Endothelial cell of umbilical vein (primary cell): ENCODE data around the gene RYR2. TPM values are rescaled to one million over a fixed set of nuclear protein-coding genes. Genes with fewer than 3 reads are reported as not detected.

ENCODE experiments used
- BruUV-seq: library from RNA; stranded (reverse); fragments of 400-500 nt; replicated peaks from 2 replicates; lab custom pipeline; 2021; lab: Mats Ljungman, UMichigan
- CTCF ChIA-PET: fragments of 300-600, 350-600 bp; sonication (Branson Sonifier 250); formaldehyde crosslinking; loops from one replicate; lab custom pipeline; 2021; ENCODE audit warnings: antibody characterized with exemption, inconsistent platforms; lab: Charles Lee
- POLR2A ChIA-PET: fragments of 300-600, 350-600 bp; sonication (Branson Sonifier 250); formaldehyde crosslinking; loops from one replicate; lab custom pipeline; 2021; ENCODE audit warnings: antibody characterized with exemption, inconsistent platforms; lab: Charles Lee
- DNase-seq: peaks from one replicate; pipeline ENCODE4 v3.0.0-alpha.2; 2011; ENCODE audit warnings: low read depth, low spot score
- FAIRE-seq: peaks from 2 replicates; lab custom pipeline; 2011; peaks lifted over from hg19 to GRCh38; lab: Jason Lieb, UNC
- H2AFZ ChIP-seq: 2 replicates; pipeline ENCODE4 v1.6.0; 2012; ENCODE audit warnings: low read depth, low read length, control low read depth, inconsistent platforms
- H3K27ac ChIP-seq: 2 replicates; pipeline ENCODE4 v1.5.1; 2011; ENCODE audit warnings: low read depth, mild to moderate bottlenecking, control low read depth, low read length, moderate library complexity; ENCODE audit not compliant: insufficient read depth
- H3K27me3 ChIP-seq, 2 experiments: 2 replicates each; pipeline versions ENCODE4 v1.6.0 to v1.6.1; 2011; ENCODE audit warnings: low read length in 2 of 2, mixed read lengths in 1 of 2; ENCODE audit not compliant: control insufficient read depth in 2 of 2, insufficient read depth in 2 of 2
- H3K36me3 ChIP-seq, 2 experiments: 2 replicates in 1 of 2; 3 replicates in 1 of 2; pipeline ENCODE4 v1.5.1; 2011; ENCODE audit warnings: low read length in 2 of 2, mild to moderate bottlenecking in 1 of 2, moderate library complexity in 1 of 2; ENCODE audit not compliant: control insufficient read depth in 2 of 2, insufficient read depth in 2 of 2; ENCODE audit errors: extremely low read depth in 1 of 2
- H3K4me1 ChIP-seq: 3 replicates; pipeline ENCODE4 v1.5.1; 2011; ENCODE audit warnings: mild to moderate bottlenecking, low read length; ENCODE audit not compliant: control insufficient read depth, insufficient read depth; ENCODE audit errors: extremely low read depth
- H3K4me2 ChIP-seq: 2 replicates; pipeline ENCODE4 v1.6.1; 2011; ENCODE audit warnings: low read length, control low read depth, mixed read lengths; ENCODE audit not compliant: insufficient read depth
- H3K4me3 ChIP-seq, 3 experiments: fragments of 200-600 bp in 1 of 3; sonication (generic), shearing (Covaris generic) in 1 of 3; replicated peaks in 1 of 3; 2 replicates each; pipeline ENCODE4 v1.5.1; 2011 to 2016; ENCODE audit warnings: control low read depth in 3 of 3, low read length in 3 of 3, mild to moderate bottlenecking in 2 of 3, inconsistent platforms in 1 of 3, low read depth in 1 of 3, moderate library complexity in 1 of 3; ENCODE audit not compliant: insufficient read depth in 1 of 3
- H3K79me2 ChIP-seq: 2 replicates; pipeline ENCODE4 v1.6.0; 2012; ENCODE audit warnings: low read length, inconsistent platforms; ENCODE audit not compliant: control insufficient read depth, insufficient read depth
- H3K9ac ChIP-seq: replicated peaks from 2 replicates; pipeline ENCODE3; 2011; ENCODE audit warnings: low read length, control low read depth; ENCODE audit not compliant: insufficient read depth; ENCODE audit errors: extremely low read depth
- H3K9me1 ChIP-seq: replicated peaks from 3 replicates; pipeline ENCODE4 v1.6.0; 2011; ENCODE audit warnings: mild to moderate bottlenecking, low read length; ENCODE audit not compliant: control insufficient read depth, insufficient read depth; ENCODE audit errors: extremely low read depth
- H3K9me3 ChIP-seq: replicated peaks from 2 replicates; pipeline ENCODE4 v1.5.1; 2012; ENCODE audit warnings: low read length, inconsistent platforms; ENCODE audit not compliant: control insufficient read depth, insufficient read depth
- H4K20me1 ChIP-seq: replicated peaks from 2 replicates; pipeline ENCODE3; 2011; ENCODE audit warnings: mild to moderate bottlenecking, low read length; ENCODE audit not compliant: control insufficient read depth, insufficient read depth; ENCODE audit errors: extremely low read depth
- CTCF ChIP-seq, 2 donors: IDR thresholded peaks; 1 replicate in 1 of 2; 2 replicates in 1 of 2; pipeline ENCODE4 v1.5.1; 2011; ENCODE audit warnings: low read length in 2 of 2, mild to moderate bottlenecking in 2 of 2, moderate library complexity in 2 of 2, control low read depth in 1 of 2, inconsistent platforms in 1 of 2, low read depth in 1 of 2; ENCODE audit not compliant: insufficient read depth in 1 of 2; ENCODE audit errors: extremely low read depth in 1 of 2
- EZH2 ChIP-seq: IDR thresholded peaks from 2 replicates; pipeline ENCODE4 v1.6.1; 2012; ENCODE audit warnings: borderline replicate concordance, low read depth, mild to moderate bottlenecking, moderate library complexity, low read length, inconsistent platforms; ENCODE audit not compliant: severe bottlenecking
- FOS ChIP-seq: IDR thresholded peaks from 2 replicates; pipeline ENCODE4 v1.6.1; 2011; ENCODE audit warnings: mild to moderate bottlenecking, low read length, moderate library complexity, borderline replicate concordance; ENCODE audit not compliant: insufficient read depth
- GATA2 ChIP-seq: IDR thresholded peaks from 2 replicates; pipeline ENCODE4 v1.7.0; 2011; ENCODE audit warnings: low read depth, mild to moderate bottlenecking, moderate library complexity, mixed read lengths, low read length; ENCODE audit not compliant: insufficient read length, insufficient read depth
- JUN ChIP-seq: IDR thresholded peaks from 2 replicates; pipeline ENCODE4 v1.6.1; 2011; ENCODE audit warnings: borderline replicate concordance, low read depth; ENCODE audit not compliant: insufficient read length, insufficient read depth
- MAX ChIP-seq: IDR thresholded peaks from 2 replicates; pipeline ENCODE4 v1.6.1; 2011; ENCODE audit not compliant: insufficient read depth, insufficient read length
- MYC ChIP-seq: IDR thresholded peaks from one replicate; pipeline ENCODE4 v1.6.1; 2011; ENCODE audit warnings: mild to moderate bottlenecking, low read depth, low read length
- POLR2A ChIP-seq: IDR thresholded peaks from 2 replicates; pipeline ENCODE4 v1.6.1; 2012; ENCODE audit warnings: low read depth, mild to moderate bottlenecking, control low read depth, low read length
- POLR2AphosphoS5 ChIP-seq: IDR thresholded peaks from 2 replicates; pipeline ENCODE4 v1.6.1; 2012; ENCODE audit warnings: low read depth, mild to moderate bottlenecking, control low read depth, low read length, moderate library complexity; ENCODE audit not compliant: insufficient read depth
- dilution Hi-C: fragments of 300-500 bp; cut with MboI; formaldehyde crosslinking; loops from one replicate; pipeline ENCODE4 v1.15.0; 2019; ENCODE audit warnings: low sequenced_read_pairs; ENCODE audit not compliant: extremely low pct_ligation_motif_present
- intact Hi-C: fragments of 100-400 bp; cut with micrococcal nuclease; formaldehyde crosslinking; loops from one replicate; pipeline ENCODE4 v1.10.0; 2022
- polyA plus RNA-seq, 4 experiments: library from polyadenylated mRNA; depleted of rRNA in 3 of 4; stranded (reverse) in 3 of 4; unstranded in 1 of 4; fragments of >200 nt; gene quantifications; 2 replicates each; pipeline versions ENCODE4 v1.2.1 to v1.2.3, GENCODE V29; 2011 to 2012; ENCODE audit warnings: missing spikeins in 1 of 4
- total RNA-seq: library from RNA; stranded (reverse); gene quantifications from 2 replicates; pipeline ENCODE4 v1.2.3, GENCODE V29; 2021

Gene RYR2
- total and polyA plus RNA-seq, 2 donors (not counting 3 experiments of a cell fraction or from before 2014, with no cell fraction given): not detected

GRCh38 chr1:237186675-237187074 is 144.7 kb downstream of the RYR2 start:
- DNase-seq: no peak
- H2AFZ ChIP-seq: no peak overlapping the region
- dilution Hi-C loops: no loop called here
- ChIA-PET CTCF (no interaction called here), POLR2A (no interaction called here)
- intact Hi-C loops: no loop called here
- H3K79me2 ChIP-seq: no peaks in the 10 kb centered on the region
- no peak overlapping the region for H3K4me2 ChIP-seq
- H3K9me1 ChIP-seq: no peaks in the 10 kb centered on the region
- no peak overlapping the region for H3K9ac ChIP-seq
- no peaks in the 10 kb centered on the region for H3K27me3 ChIP-seq
- no peaks in the 10 kb centered on the region for H3K36me3 ChIP-seq
- no peak overlapping the region for H3K4me3 ChIP-seq
- no peak for FAIRE-seq
- H3K4me1 ChIP-seq: no peaks in the 10 kb centered on the region
- no peak overlapping the region for H3K27ac ChIP-seq
- no TSS peak for BruUV-seq
- TF ChIP-seq GATA2 (no peak), JUN (no peak), POLR2AphosphoS5 (no peak), MYC (no peak), MAX (no peak), EZH2 (no peak), POLR2A (no peak), FOS (no peak), CTCF (IDR thresholded peaks at IDR 0.05; ENCODE audit: extremely low read depth in 1 of 2, insufficient read depth in 1 of 2, low read depth in 1 of 2, low read length in 2 of 2) (no peak)
- H4K20me1 ChIP-seq: no peaks in the 10 kb centered on the region
- no peaks in the 10 kb centered on the region for H3K9me3 ChIP-seq
